MV-4-11 (cell line): Measurements from ENCODE around the gene APH1A.
"Not testable (repeated sequence)": the region's sequence is repeated elsewhere in the genome, so short reads cannot be mapped to it uniquely, and the experiment has no call there.

Experiments used
- DNase-seq: peaks from one replicate; lab custom pipeline; 2025; lab: John Stamatoyannopoulos, UW

APH1A gene

GRCh38 chr1:150233359-150234308 lies 35.2 kb downstream of the APH1A start:
- DNase-seq = peak; percentile 73

DNA sequence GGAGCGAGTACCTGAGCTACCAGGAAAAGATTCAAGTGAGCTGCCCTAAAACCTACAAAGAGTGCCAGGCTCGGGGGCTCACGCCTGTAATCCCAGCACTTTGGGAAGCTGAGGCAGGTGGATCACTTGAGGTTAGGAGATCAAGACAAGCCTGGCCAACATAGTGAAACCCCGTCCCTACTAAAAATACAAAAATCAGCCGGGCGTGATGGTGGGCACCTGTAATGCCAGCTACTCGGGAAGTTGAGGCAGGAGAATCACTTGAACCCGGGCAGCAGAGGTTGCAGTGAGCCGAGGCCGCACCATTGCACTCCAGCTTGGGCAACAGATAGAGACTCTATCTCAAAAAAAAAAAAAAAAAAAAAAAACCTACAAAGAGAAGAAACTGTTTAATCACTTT lies 35.9 kb downstream of the APH1A start:
- DNase-seq = not testable (repeated sequence)

- DNase-seq = not testable (repeated sequence)
Measured at GRCh38 chr1:150228246-150228645, 40.6 kb downstream of the APH1A start.

DNA sequence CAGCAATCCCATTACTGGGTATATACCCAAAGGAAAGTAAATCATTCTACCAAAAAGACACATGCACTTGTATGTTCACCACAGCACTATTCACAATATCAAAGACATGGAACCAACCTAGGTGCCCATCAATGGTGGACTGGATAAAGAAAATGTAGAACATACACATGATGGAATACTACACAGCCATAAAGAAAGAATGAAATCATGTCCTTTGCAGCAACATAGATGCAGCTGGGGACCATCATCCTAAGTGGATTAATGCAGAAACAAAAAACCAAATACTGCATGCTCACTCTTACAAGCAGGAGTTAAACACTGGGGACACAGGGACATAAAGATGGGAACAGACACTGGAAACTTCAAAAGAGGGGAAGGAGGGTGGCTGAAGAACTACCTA lies 41.6 kb downstream of the APH1A start:
- no peak for DNase-seq

DNA sequence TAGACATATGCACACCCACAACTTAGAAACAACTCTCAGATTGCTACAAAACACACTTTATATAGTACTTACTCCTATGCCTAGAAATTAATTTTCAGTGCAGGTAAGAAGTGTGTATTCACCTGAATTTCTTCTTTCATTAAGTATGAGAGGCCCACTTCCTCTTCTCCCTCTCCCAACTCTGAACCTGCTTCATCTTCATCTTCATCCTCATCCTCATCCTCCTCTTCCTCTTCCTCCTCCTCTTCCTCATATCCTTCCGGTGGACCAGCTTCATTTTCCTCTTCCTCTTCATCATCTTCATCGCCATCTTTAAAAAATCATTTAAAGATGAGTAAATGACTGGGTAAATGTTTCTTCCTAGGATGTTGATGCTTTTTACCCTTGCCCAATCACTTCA lies 42.3 kb downstream of the APH1A start:
- no peak for DNase-seq

- DNase-seq = no peak
Measured at GRCh38 chr1:150225546-150225945, 43.3 kb downstream of the APH1A start.

DNA sequence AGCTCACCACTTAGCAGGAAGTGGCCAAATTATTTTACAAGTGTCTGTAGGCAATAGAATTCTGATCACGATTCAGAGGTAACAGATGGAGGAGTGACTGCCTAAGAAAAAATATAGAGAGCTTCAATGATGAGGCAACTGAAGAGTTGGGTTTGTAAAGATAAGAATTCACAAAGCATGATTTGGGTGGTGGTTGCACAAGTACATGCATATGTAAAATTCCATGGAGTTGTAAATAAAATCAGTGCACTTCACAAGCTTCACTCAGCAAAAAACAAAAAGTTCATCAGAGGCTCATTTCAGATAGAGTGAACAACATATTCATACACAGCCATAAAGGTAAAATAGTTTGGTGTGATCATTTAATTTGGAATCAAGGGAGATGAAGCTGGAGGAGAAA lies 43.8 kb downstream of the APH1A start:
- no peak for DNase-seq

DNA sequence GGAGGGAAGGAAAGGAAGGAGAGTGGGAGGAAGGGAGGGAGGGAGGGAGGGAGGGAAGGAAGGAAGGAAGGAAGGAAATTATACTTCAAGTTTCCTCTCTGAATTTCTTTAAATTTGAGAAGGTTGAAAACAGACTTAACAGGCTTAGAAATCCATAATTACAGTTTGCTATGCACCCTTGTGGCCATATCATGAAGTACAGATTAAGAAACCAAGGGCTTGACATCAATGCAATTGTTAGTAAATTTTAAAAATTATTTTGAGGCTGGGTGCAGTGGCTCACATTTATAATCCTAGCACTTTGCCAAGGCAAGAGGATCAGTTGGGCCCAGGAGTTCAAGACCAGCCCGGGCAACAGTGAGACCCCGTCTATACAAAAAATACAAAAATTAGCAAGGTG lies 47.3 kb downstream of the APH1A start:
- DNase-seq = peak; percentile 20

GRCh38 chr1:150215855-150216254 lies 53.0 kb downstream of the APH1A start:
- DNase-seq = not testable (repeated sequence)
